BLaER1 (cell line): Measurements from ENCODE around the gene MYLK.

Experiments
- H3K27ac ChIP-seq: shearing (Covaris generic); formaldehyde crosslinking; 2 replicates; pipeline ENCODE4 v1.8.1; 2022
- H3K27me3 ChIP-seq: shearing (Covaris generic); formaldehyde crosslinking; 2 replicates; pipeline ENCODE4 v1.8.1; 2022
- H3K36me3 ChIP-seq: shearing (Covaris generic); formaldehyde crosslinking; 2 replicates; pipeline ENCODE4 v1.8.1; 2022
- H3K4me1 ChIP-seq: shearing (Covaris generic); formaldehyde crosslinking; 2 replicates; pipeline ENCODE4 v1.8.1; 2022
- H3K4me2 ChIP-seq: shearing (Covaris generic); formaldehyde crosslinking; 2 replicates; pipeline ENCODE4 v1.8.1; 2022
- H3K4me3 ChIP-seq: shearing (Covaris generic); formaldehyde crosslinking; 2 replicates; pipeline ENCODE4 v1.8.1; 2022
- H3K9ac ChIP-seq: shearing (Covaris generic); formaldehyde crosslinking; 2 replicates; pipeline ENCODE4 v1.8.1; 2022
- H3K9me3 ChIP-seq: shearing (Covaris generic); formaldehyde crosslinking; 2 replicates; pipeline ENCODE4 v1.8.1; 2022
- H4K20me1 ChIP-seq: shearing (Covaris generic); formaldehyde crosslinking; 2 replicates; pipeline ENCODE4 v1.8.1; 2022
- Cebpa-rat ChIP-seq: shearing (Covaris generic); IDR thresholded peaks from 2 replicates; pipeline ENCODE4 v1.8.1; 2022

The MYLK gene

GRCh38 chr3:123692671-123693070 lies 191.5 kb downstream of the MYLK start:
- H3K36me3 ChIP-seq: peaks cover 84% of the 10 kb centered on the region
- no peaks in the 10 kb centered on the region for H3K9me3 ChIP-seq
- no peak overlapping the region for H3K4me3 ChIP-seq
- peaks cover 37% of the 10 kb centered on the region for H3K4me1 ChIP-seq
- no peak overlapping the region for H3K9ac ChIP-seq
- H3K4me2 ChIP-seq: no peak overlapping the region
- no peaks in the 10 kb centered on the region for H3K27me3 ChIP-seq
- H4K20me1 ChIP-seq: no peaks in the 10 kb centered on the region
- no peak overlapping the region for H3K27ac ChIP-seq
- TF ChIP-seq Cebpa-rat: no peak

- H3K36me3 ChIP-seq: peaks cover 79% of the 10 kb centered on the region
- no peak for TF ChIP-seq Cebpa-rat
- no peak overlapping the region for H3K9ac ChIP-seq
- no peak overlapping the region for H3K27ac ChIP-seq
- H3K9me3 ChIP-seq: no peaks in the 10 kb centered on the region
- no peak overlapping the region for H3K4me2 ChIP-seq
- peaks cover 43% of the 10 kb centered on the region for H3K4me1 ChIP-seq
- H3K27me3 ChIP-seq: no peaks in the 10 kb centered on the region
- H4K20me1 ChIP-seq: no peaks in the 10 kb centered on the region
- H3K4me3 ChIP-seq: no peak overlapping the region
Measured at GRCh38 chr3:123692041-123692440, 192.1 kb downstream of the MYLK start.

DNA sequence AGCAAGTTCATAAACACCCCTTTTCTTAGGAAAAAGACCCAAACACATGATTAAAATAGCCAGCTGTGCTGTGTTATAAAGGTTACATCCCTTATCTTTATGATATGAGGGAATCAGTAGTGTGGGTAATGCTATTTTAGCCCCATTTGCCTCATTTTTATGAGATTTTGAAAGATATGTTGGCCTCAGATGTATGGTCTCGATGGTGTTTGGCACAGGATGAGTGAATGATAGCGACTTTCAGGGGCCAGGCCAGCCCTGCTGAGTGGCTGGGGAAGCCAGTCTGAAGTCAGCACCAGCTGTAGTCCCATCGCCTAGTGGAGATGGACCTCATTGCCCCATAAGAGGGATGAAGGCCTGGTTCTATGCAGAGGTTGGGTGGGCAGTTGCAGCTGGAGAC lies 194.3 kb downstream of the MYLK start:
- Histone ChIP-seq H3K4me3 (no peak overlapping the region), H3K27ac (no peak overlapping the region), H3K9ac (no peak overlapping the region), H4K20me1 (no peaks in the 10 kb centered on the region), H3K9me3 (no peaks in the 10 kb centered on the region), H3K4me2 (no peak overlapping the region), H3K27me3 (no peaks in the 10 kb centered on the region), H3K36me3 (peaks cover 82% of the 10 kb centered on the region), H3K4me1 (peaks cover 21% of the 10 kb centered on the region)
- TF ChIP-seq Cebpa-rat: no peak

DNA sequence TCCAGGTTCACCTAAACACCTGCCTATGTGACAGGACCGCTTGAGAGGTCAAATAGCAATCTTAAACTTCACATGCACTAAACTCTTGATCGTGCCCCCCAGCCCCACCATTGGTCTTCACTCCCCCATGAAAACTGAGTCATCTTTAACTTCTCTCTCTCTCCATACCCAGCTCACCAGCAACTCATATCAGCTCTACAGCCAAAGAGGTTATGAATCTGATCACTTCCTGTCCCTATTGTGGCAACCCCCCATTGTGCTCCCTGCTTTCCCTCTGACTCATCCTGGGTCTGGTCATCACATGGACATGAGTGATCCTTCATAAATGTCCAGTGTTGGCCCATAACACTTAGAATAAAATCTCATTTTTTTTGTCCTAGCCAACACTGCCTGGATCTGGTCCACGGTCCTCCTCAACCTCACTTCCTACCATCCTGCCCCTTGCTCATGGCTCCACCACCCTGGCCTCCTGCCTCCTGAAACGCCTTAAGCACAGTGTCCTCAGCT lies 195.8 kb downstream of the MYLK start:
- H3K4me1 ChIP-seq: peaks cover 14% of the 10 kb centered on the region
- no peak overlapping the region for H3K4me3 ChIP-seq
- H3K27ac ChIP-seq: no peak overlapping the region
- TF ChIP-seq Cebpa-rat: no peak
- H3K4me2 ChIP-seq: no peak overlapping the region
- H4K20me1 ChIP-seq: no peaks in the 10 kb centered on the region
- H3K9ac ChIP-seq: no peak overlapping the region
- no peaks in the 10 kb centered on the region for H3K9me3 ChIP-seq
- H3K27me3 ChIP-seq: no peaks in the 10 kb centered on the region
- peaks cover 90% of the 10 kb centered on the region for H3K36me3 ChIP-seq

GRCh38 chr3:123687286-123687685 lies 196.8 kb downstream of the MYLK start:
- Histone ChIP-seq H3K9me3 (no peaks in the 10 kb centered on the region), H3K4me1 (peaks cover 14% of the 10 kb centered on the region), H4K20me1 (no peaks in the 10 kb centered on the region), H3K9ac (no peak overlapping the region), H3K36me3 (peaks cover 88% of the 10 kb centered on the region), H3K4me3 (no peak overlapping the region), H3K27me3 (no peaks in the 10 kb centered on the region), H3K27ac (no peak overlapping the region), H3K4me2 (peak overlapping the region; percentile 3; the same call in 1 of the 2 replicates)
- no peak for TF ChIP-seq Cebpa-rat

GRCh38 chr3:123686251-123686650 lies 197.9 kb downstream of the MYLK start:
- no peak for TF ChIP-seq Cebpa-rat
- peaks cover 14% of the 10 kb centered on the region for H3K4me1 ChIP-seq
- no peaks in the 10 kb centered on the region for H3K9me3 ChIP-seq

GRCh38 chr3:123685780-123686179 lies 198.4 kb downstream of the MYLK start:
- Histone ChIP-seq H3K4me2 (no peak overlapping the region), H3K9ac (no peak overlapping the region), H3K4me1 (peaks cover 14% of the 10 kb centered on the region), H3K27me3 (no peaks in the 10 kb centered on the region), H3K36me3 (peaks cover 88% of the 10 kb centered on the region), H3K4me3 (no peak overlapping the region), H3K9me3 (no peaks in the 10 kb centered on the region), H4K20me1 (no peaks in the 10 kb centered on the region), H3K27ac (no peak overlapping the region)
- TF ChIP-seq Cebpa-rat: no peak

More at GRCh38 chr3:123686251-123686650, 197.9 kb downstream of the MYLK start:
- Histone ChIP-seq H3K27ac (no peak overlapping the region), H3K36me3 (peaks cover 88% of the 10 kb centered on the region), H3K4me3 (no peak overlapping the region), H3K9ac (no peak overlapping the region), H3K4me2 (no peak overlapping the region), H3K27me3 (no peaks in the 10 kb centered on the region), H4K20me1 (no peaks in the 10 kb centered on the region)

- Histone ChIP-seq H3K27ac (no peak overlapping the region), H3K4me1 (peaks cover 20% of the 10 kb centered on the region), H3K36me3 (peaks cover 88% of the 10 kb centered on the region)
Measured at GRCh38 chr3:123684636-123685035, 199.5 kb downstream of the MYLK start.

GRCh38 chr3:123684209-123684608 lies 199.9 kb downstream of the MYLK start:
- H3K27ac ChIP-seq: no peak overlapping the region
- H3K4me2 ChIP-seq: no peak overlapping the region
- no peaks in the 10 kb centered on the region for H3K27me3 ChIP-seq
- TF ChIP-seq Cebpa-rat: no peak
- peaks cover 88% of the 10 kb centered on the region for H3K36me3 ChIP-seq
- no peaks in the 10 kb centered on the region for H3K9me3 ChIP-seq
- H4K20me1 ChIP-seq: no peaks in the 10 kb centered on the region
- no peak overlapping the region for H3K4me3 ChIP-seq
- no peak overlapping the region for H3K9ac ChIP-seq
- peaks cover 21% of the 10 kb centered on the region for H3K4me1 ChIP-seq

More at GRCh38 chr3:123684636-123685035, 199.5 kb downstream of the MYLK start:
- no peak for TF ChIP-seq Cebpa-rat
- Histone ChIP-seq H4K20me1 (no peaks in the 10 kb centered on the region), H3K4me2 (no peak overlapping the region), H3K9me3 (no peaks in the 10 kb centered on the region), H3K27me3 (no peaks in the 10 kb centered on the region), H3K9ac (no peak overlapping the region), H3K4me3 (no peak overlapping the region)

GRCh38 chr3:123683505-123684154 lies 200.5 kb downstream of the MYLK start:
- no peak overlapping the region for H3K4me2 ChIP-seq
- no peak for TF ChIP-seq Cebpa-rat
- H3K9me3 ChIP-seq: no peaks in the 10 kb centered on the region
- no peak overlapping the region for H3K4me3 ChIP-seq
- no peak overlapping the region for H3K27ac ChIP-seq
- H3K27me3 ChIP-seq: no peaks in the 10 kb centered on the region
- H3K4me1 ChIP-seq: peaks cover 21% of the 10 kb centered on the region
- H3K36me3 ChIP-seq: peaks cover 88% of the 10 kb centered on the region
- no peak overlapping the region for H3K9ac ChIP-seq
- no peaks in the 10 kb centered on the region for H4K20me1 ChIP-seq
